Activated CD4-positive, alpha-beta T cell treated with anti-CD3 and anti-CD28 coated beads, Interleukin-10, Interleukin-2, amounts not matched to agents 100 ng/mL and 50 ng/mL, durations not matched to agents 16 hours and 8 hours (primary cell): ENCODE measurements around the gene MNS1.
"Not testable (repeated sequence)": the region's sequence is repeated elsewhere in the genome, so short reads cannot be mapped to it uniquely, and the experiment has no call there.

Source experiments
- DNase-seq: peaks from one replicate; pipeline ENCODE4 v3.0.0-alpha.2; 2020

MNS1 gene

DNA sequence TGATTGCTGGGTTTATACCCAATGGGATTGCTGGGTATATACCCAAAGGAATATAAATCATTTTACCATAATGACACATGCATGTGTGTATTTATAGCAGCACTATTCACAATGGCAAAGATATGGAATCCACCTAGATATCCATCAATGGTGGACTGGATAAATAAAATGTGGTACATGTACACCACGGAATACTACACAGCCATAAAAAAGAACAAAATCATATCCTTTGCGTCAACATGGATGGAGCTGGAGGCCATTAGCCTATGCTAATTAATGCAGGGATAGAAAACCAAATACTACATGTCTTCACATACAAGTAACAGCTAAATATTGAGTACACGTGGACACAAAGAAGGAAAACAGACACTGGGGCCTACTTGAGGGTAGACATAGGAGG lies 22.6 kb downstream of the MNS1 start:
- no peak for DNase-seq

- DNase-seq, result no peak
Measured at GRCh38 chr15:56440214-56440770, 24.6 kb downstream of the MNS1 start.

GRCh38 chr15:56432304-56432703 lies 32.6 kb downstream of the MNS1 start:
- DNase-seq, result no peak

DNA sequence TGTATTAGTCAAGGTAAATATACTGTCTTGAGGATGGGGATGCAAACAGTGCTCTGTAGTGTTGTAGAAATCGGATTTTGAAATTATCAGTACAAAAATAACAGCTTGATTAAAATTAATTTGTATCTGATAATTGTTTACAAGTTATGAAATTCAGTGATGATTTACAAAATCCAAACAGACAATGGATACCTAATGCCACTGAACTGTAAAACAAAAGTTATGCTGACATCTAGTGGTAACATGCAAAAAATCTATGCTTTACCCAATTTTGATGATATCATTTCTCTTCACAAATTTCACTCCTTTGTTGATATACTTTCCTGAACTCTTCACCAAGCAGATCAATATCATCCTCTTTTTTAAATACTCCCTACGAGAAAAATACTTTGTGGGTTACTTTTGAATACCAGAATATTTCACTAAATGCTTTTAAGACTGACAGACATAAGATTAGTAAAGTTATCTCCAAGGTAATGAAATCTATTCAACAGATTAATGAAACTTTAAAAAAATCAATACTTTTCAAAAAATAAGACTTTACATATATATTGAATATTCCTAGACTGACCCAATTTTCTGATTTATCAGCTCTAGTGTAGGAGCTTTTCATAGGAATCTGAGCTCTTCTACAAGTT lies 36.0 kb downstream of the MNS1 start:
- peak; percentile 23 for DNase-seq

- no peak for DNase-seq
Measured at GRCh38 chr15:56425976-56426375, 39.0 kb downstream of the MNS1 start.

GRCh38 chr15:56425276-56425675 lies 39.7 kb downstream of the MNS1 start:
- no peak for DNase-seq

- DNase-seq, result not testable (repeated sequence)
Measured at GRCh38 chr15:56413114-56413733, 51.7 kb downstream of the MNS1 start.

DNA sequence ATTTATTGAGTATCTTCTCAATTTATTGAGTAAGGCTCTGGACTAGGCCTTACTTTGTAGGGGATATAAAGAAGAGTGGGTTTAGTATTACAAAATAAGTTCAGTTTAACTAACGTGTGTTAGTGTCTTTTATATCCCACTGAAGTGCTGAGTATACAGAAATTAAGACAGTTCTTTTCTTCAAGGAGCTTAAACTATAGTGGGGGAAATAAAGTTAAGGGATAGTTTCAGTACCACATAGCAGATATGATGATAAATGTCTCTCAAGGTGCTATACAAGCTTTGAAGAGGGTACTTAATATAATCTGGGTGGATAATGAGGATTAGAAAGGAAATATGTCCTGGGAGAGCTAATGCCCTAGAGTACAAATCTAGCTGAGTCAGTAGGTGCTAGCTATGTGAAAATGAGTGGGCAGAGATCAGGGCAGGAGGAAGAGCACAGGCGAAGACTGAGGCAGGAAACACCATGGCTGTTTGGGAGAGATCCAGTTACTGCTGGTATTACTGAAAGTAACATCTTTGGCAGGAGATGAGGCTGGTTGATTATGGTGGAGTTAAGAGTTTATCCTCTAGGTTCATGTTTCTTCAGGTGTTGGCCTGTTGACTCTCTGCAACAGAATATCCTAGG lies 53.7 kb downstream of the MNS1 start:
- DNase-seq, result no peak

DNA sequence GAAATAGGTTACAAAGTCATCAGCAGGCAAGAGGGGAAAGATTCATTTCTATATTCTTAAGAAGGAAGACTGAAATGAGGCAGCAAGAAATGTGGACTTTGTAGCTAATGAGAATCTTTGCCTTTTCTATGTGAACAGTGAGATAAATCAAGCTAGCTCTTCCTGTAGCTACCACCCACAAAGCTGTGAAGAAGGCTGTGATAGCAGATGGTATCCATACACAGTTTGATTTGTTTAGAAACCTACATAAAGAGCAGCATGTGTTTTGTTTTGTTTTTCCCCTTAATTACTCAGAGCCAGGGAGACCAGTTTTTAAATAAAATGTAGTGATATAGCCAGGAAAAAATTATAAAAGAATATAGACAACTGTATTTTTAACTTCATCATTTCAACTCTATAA lies 54.2 kb downstream of the MNS1 start:
- DNase-seq, result no peak

DNA sequence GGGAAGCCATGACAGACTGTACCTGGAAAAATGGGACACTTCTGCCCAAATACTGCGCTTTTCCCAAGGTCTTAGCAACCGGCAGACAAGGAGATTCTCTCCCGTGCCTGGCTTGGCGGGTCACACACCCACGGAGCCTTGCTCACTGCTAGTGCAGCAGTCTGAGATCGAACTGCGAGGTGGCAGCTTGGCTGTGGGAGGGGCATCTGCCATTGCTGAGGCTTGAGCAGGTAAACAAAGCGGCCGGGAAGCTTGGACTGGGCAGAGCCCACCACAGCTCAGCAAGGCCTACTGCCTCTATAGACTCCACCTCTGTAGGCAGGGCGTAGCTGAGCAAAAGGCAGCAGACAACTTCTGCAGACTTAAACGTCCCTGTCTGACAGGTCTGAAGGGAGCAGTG lies 65.7 kb downstream of the MNS1 start:
- DNase-seq, result not testable (repeated sequence)

GRCh38 chr15:56397325-56397724 lies 67.6 kb downstream of the MNS1 start:
- not testable (repeated sequence) for DNase-seq

DNA sequence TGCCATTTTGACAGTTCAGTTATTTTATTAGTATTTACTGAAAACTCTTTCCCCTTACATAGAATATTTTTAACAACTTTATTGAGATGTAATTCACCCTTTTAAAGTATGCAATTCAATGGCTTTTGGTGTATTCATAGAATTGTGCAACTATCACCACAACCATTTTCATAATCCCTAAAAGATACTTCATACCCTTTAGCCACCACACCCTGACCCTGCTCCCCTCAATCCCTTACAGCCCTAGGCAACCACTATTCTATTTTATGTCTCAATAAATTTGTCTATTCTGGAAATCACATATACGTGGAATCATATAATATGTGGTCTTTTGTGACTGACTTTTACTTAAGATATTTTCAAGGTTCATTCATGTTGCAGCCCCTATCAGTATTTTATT lies 70.0 kb downstream of the MNS1 start:
- DNase-seq, result no peak

DNA sequence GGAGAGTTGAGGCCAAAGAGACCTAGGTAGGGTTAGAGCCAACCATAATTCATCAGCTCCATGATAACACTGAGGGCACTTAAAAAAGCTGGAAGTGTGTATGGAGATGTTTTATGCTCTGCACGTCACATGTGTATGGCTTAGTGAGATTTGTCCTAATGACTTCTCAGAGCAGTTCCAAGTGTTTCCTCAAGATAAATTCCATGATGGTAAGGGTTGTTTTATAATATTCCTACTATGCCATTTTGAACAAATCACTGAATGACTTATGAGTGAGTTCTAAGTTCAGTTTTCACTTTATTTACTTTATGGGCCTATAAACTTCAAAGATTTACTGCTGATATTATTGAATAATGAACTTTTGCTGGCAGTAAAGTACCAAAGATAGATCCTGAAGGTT lies 71.7 kb downstream of the MNS1 start:
- DNase-seq, result no peak

DNA sequence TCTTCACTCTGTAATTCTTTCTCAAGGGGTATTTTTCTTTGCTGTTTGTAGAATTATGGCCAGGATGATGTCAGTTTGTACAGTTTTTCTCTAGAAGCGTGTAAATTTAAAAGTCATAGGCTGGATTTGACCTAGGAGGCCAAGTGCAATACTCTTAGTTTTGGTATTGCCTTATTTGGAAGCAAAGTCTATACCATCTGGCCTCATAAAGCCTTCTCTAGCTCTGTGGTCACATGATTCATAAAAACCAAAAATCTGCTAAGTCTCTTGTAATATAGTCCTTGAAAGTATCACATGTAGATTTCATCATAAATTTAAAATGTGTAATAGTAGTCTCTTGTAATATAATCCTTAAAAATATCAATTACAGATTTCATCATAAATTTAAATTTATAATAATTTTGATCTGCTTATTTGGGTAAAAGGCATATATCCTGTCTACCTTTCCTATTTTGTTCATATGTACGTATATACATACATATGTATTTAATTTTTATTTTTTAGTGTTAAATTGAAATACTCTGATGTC lies 74.1 kb downstream of the MNS1 start:
- peak; percentile 2 for DNase-seq

DNA sequence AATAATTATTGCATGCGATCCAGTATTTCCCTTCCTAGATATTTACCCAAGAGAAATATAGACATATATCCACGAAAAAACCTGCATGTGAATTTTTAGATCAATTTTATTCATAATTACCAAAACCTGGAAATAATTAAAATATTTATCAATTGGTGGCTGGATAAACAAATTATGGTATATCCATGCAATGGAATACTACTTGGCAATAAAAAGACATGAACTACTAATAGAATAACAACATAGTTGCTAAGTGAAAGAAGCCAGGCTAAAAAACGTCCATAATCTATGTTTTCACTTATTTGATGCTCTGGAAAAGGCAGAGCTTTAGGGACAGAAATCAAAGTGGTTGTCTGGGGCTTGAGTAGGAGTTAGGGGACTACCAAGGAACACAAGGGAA lies 79.0 kb downstream of the MNS1 start:
- DNase-seq, result no peak

GRCh38 chr15:56383010-56383409 lies 81.9 kb downstream of the MNS1 start:
- DNase-seq, result no peak
